Measurements from ENCODE around the gene TRAPPC2B.

GRCh38 chr19:57363688-57364181, 384 bp downstream of the TRAPPC2B start:
- TF ChIP-seq, protein P1, sequence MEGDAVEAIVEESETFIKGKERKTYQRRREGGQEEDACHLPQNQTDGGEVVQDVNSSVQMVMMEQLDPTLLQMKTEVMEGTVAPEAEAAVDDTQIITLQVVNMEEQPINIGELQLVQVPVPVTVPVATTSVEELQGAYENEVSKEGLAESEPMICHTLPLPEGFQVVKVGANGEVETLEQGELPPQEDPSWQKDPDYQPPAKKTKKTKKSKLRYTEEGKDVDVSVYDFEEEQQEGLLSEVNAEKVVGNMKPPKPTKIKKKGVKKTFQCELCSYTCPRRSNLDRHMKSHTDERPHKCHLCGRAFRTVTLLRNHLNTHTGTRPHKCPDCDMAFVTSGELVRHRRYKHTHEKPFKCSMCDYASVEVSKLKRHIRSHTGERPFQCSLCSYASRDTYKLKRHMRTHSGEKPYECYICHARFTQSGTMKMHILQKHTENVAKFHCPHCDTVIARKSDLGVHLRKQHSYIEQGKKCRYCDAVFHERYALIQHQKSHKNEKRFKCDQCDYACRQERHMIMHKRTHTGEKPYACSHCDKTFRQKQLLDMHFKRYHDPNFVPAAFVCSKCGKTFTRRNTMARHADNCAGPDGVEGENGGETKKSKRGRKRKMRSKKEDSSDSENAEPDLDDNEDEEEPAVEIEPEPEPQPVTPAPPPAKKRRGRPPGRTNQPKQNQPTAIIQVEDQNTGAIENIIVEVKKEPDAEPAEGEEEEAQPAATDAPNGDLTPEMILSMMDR (conservative IDR thresholded peaks at IDR 0.05; ENCODE audit: low read depth, low read length) = no peak
- no peak for TF ChIP-seq EZH2 (IDR thresholded peaks at IDR 0.05; ENCODE audit: borderline replicate concordance, low read depth, low read length, poor library complexity, severe bottlenecking)
